CD4-positive, alpha-beta T cell treated with Interleukin-10 for 1 hour (primary cell): ENCODE measurements around the gene ETDA.
"Not testable (repeated sequence)": the region's sequence is repeated elsewhere in the genome, so short reads cannot be mapped to it uniquely, and the experiment has no call there.

Experiments
- DNase-seq: peaks from one replicate; pipeline ENCODE4 v3.0.0-alpha.2; 2020

ETDA gene

GRCh38 chrX:135252011-135252518 lies at the start of gene ETDA:
ETDA (plus strand) TSS chrX:135252061; CDS start chrX:135253277, 1,216 bp downstream.
- not testable (repeated sequence) for DNase-seq

DNA sequence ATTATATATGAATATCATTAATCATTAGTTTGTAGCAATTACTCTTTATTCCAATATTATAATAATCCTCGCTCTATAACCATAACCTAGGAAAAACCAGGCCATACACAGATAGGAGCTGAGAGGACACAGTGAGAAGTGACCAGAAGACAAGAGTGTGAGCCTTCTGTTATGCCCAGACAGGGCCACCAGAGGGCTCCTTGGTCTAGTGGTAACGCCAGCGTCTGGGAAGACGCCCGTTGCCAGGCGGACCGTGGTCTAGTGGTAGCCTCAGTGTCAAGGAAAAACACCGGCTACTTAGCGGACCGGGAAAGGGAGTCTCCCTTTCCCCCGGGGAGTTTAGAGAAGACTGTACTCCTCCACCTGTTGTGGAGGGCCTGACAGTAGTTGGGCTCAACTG lies 45.4 kb upstream of the ETDA start:
- peak; percentile 36 for DNase-seq

- DNase-seq = peak; percentile 9
Observed at GRCh38 chrX:135213200-135213844, 38.5 kb upstream of the ETDA start.

GRCh38 chrX:135245989-135246388 lies 5.9 kb upstream of the ETDA start:
- not testable (repeated sequence) for DNase-seq

DNA sequence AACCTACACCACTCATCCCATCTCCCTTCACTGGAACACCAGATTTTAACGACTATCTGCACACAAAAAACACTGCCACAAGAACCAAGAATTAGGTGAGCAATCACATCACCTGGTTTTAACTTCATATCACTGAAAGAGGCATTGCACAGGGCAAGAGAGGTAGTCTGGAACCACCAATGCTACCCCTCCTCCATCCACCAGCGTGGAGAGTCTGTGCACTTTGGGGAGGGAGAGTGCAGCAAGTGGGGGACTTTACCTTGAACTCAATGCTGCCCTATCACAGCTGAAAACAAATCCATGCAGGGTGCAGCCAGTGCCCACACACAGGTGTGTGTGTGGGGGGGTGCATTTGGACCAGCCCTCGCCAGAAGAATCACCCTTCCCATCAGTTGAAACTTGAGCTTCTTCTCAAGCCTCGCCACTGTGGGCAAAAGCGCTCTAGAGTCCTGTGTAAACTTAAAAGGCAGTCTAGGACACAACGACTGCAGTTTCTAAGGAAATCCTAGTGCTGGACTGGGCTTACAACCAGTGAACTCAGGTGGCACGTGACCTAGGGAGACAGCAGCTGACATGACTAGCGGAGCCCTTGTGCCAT lies 4.3 kb downstream of the ETDA start:
- not testable (repeated sequence) for DNase-seq

GRCh38 chrX:135256923-135257322 lies 5.1 kb downstream of the ETDA start:
- DNase-seq = no peak

- DNase-seq = no peak
Observed at GRCh38 chrX:135257469-135257868, 5.6 kb downstream of the ETDA start.

DNA sequence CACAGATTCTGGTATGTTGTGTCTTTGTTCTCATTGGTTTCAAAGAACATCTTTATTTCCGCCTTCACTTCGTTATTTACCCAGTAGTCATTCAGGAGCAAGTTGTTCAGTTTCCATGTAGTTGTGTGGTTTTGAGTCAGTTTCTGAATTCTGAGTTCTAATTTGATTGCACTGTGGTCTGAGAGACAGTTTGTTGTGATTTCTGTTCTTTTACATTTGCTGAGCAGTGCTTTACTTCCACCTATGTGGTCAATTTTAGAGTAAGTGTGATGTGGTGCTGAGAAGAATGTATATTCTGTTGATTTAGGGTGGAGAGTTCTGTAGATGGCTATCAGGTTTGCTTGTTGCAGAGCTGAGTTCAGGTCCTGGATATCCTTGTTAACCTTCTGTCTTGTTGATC lies 9.1 kb downstream of the ETDA start:
- not testable (repeated sequence) for DNase-seq

DNA sequence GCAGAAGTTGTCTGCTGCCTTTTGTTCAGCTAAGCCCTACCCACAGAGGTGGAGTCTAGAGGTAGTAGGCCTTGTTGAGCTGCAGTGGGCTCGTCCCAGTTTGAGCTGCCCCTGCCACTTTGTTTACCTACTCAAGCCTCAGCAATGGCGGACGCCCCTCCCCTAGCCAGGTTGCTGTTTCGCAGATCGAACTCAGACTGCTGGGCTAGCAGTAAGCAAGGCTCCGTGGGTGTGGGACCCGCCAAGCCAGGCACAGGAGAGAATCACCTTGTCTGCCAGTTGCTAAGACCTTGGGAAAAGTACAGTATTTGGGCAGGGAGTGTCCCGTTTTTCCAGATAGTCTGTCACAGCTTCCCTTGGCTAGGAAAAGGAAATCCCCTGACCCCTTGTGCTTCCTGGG lies 11.5 kb downstream of the ETDA start:
- DNase-seq = not testable (repeated sequence)

DNA sequence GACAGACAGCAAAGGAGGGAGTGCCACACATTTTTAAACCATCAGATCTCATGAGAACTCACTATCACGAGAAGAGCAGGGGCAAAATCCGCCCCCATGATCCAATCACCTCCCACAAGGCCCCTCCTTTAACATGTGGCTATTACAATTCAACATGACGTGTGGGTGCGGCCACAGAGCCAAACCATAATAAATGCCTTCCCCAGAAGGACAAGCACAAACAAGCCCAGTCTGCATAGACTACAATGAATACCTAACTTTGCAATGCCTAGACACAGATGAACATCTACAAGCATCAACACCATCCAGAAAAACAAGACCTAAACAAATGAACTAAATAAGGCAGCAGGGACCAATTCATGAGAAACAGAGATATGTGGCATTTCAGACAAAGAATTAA lies 12.3 kb downstream of the ETDA start:
- no peak for DNase-seq

DNA sequence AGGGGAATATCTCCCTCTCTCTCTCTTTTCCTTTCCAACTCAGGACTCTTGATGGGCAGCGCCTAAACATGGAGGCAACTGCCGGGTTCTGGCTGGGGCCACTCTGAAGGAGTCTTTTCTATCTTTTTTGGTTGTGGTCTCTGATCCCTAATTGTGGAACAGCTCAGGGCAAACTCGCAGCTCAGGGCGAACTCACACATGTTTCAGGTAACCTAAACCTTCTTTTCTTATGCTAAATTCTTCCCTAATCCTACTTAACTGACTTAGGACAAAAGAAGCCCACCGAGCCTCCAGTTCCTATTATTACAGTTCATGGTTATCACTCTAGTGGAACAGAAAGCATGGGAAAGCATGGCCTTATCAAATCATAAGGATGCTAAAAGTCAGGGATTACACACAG lies 21.3 kb downstream of the ETDA start:
- no peak for DNase-seq

- no peak for DNase-seq
Observed at GRCh38 chrX:135275973-135276372, 24.1 kb downstream of the ETDA start.

- DNase-seq = no peak
Observed at GRCh38 chrX:135287266-135287823, 35.5 kb downstream of the ETDA start.

- peak; percentile 59 for DNase-seq
Observed at GRCh38 chrX:135295238-135295943, 43.5 kb downstream of the ETDA start.

DNA sequence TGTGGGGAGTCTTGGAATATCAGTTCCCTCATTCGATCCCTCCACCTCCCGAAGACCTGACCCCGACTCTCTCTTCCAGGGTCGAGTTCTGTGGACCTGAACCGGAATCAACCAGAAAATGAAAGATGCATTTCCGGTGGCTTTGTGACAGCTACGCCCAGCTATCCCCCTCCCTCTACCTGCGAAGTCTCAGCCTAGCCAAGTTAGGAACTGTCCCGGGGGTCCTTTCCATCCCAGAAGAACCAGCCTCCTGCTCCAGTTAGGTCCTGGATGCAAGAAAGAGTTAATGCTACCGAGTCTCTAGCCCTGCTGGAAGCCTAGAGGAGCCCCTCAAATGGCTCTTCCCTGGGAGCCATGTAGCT lies 44.1 kb downstream of the ETDA start:
- DNase-seq = no peak

DNA sequence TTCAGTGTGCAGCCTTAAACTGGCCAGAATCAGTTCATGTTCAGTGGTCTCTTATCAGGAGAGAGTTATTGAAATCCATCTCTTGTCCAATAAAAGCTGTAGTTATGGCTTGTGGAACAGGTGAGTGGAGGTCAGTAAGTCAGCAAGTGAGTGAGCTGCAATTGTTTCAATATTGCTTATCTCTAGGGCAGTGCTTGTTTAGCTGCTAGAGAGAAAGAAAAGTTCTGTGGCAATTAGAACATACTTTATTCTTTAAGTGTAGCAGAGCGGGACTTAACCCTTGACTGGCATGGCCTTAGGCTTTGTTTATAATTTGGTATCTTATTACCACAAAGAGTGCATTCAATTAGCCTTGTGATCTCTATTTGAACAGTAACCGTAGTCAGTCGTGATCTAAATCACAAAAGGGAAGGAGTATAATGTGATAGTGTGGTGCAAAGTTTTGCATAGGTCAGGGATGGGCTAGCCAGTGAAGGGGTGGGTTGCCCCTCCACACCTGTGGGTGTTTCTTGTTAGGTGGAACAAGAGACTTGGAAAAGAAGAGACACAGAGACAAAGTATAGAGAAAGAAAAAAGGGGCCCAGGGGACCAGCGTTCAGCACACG lies 50.5 kb downstream of the ETDA start:
- DNase-seq = no peak
